Inflammatory macrophage (primary cell): ENCODE results near the gene ZNF76.
"Not testable (repeated sequence)": the region's sequence is repeated elsewhere in the genome, so short reads cannot be mapped to it uniquely, and the experiment has no call there.

ENCODE experiments used
- DNase-seq, 2 donors: peaks; one replicate each; pipeline ENCODE4 v3.0.0-alpha.2; 2020 to 2022

Gene ZNF76

DNA sequence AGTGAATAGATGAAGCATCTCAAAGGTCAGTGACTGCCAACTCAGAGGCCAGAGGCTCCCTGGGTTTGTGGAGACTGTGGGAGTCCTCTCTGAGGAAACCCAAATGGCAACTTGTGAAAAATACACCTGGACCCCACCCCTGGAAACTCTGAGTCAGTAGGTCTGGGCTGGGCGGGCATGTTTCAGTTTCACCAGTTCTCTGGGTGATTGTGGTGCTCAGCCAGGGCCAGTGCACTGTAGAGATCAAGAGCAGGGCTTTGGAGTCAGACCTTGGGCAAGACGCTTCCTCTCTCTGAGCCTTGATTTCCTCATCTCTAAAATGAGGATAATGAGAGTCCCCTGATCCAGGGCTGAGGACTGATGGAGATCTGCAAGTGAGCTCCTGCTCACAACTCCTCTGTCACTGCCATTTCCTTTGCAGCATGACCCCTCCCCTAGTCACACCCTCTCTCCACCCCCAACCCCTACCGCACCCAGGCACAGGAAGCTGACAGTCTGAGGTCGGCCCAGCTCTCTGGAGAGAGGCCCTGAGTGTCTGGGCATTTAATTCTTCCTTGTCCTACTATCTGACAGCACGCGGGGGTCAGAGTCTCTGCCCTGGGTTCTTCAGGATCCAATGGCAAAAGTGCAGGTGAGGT, 43.2 kb downstream of the ZNF76 start:
- peak; percentile 79 to 88 for DNase-seq

- no peak for DNase-seq
Measured at GRCh38 chr6:35304299-35304698, 44.8 kb downstream of the ZNF76 start.

DNA sequence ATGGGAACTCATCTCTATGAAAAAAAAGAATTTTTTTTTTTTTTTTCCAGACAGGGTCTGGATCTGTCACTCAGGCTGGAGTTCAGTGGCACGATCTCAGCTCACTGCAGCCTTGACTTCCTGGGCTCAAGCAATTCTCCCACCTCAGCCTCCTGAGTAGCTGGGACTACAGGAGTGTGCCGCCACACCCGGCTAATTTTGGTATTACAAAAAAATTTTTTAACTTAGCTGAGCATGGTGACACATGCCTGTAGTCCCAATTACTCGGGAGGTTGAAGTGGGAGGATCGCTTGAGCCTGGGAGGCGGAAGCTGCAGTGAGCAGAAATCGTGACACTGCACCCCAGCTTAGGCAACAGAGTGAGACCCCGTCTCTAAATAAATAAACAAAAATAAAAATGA, 45.6 kb downstream of the ZNF76 start:
- no peak for DNase-seq

GRCh38 chr6:35307138-35307537, 47.6 kb downstream of the ZNF76 start:
- not testable (repeated sequence) for DNase-seq

- not testable (repeated sequence) for DNase-seq
Measured at GRCh38 chr6:35308543-35308942, 49.0 kb downstream of the ZNF76 start.

DNA sequence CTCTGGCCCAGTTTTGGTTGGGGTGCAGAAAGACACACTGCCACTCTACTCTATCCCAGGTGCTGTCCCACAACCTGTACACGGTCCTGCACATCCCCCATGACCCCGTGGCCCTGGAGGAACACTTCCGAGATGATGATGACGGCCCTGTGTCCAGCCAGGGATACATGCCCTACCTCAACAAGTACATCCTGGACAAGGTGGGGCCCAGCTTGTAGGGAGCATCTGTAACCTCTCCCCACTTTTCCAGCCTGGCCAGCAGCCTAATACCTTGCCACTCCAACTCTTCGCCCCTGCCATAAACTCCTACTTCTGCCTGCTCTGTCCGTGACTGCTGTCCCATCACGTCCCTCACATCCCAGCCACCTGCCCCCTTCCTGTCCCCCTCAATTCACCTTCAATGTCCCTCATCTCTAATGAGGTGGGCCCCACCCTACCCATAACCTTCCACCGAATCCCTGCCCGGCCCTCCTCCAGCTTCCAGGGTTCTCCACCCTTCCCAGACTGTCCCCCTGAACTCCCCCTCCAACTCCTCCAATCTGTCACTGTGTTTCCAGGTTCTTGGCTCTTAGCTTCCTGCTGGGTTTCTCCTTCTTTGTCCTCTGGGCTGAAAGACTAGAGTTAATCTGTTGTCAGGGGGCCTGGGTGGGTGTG, 50.2 kb downstream of the ZNF76 start:
- DNase-seq = no peak

DNA sequence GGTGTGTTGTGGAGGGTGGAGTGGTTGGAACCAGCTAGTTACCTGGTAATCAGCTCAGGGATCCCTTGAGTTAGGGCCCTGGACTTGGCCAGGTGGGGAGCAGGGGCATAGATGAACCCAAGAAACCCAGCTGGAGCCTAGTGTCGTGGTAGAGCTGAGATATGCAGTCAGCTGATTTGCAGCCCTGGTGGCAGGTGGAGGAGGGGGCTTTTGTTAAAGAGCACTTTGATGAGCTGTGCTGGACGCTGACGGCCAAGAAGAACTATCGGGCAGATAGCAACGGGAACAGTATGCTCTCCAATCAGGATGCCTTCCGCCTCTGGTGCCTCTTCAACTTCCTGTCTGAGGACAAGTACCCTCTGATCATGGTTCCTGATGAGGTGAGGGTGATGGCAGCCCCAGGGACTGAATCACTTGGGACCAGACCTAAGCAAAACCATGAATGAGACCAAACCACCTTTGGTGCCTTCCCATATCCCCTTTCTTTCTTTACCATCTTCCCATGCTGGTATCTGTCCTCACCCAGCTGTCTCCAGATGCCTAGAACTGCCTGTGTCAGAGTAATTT, 50.8 kb downstream of the ZNF76 start:
- peak in 1 of 2 donors; percentile 9 for DNase-seq

DNA sequence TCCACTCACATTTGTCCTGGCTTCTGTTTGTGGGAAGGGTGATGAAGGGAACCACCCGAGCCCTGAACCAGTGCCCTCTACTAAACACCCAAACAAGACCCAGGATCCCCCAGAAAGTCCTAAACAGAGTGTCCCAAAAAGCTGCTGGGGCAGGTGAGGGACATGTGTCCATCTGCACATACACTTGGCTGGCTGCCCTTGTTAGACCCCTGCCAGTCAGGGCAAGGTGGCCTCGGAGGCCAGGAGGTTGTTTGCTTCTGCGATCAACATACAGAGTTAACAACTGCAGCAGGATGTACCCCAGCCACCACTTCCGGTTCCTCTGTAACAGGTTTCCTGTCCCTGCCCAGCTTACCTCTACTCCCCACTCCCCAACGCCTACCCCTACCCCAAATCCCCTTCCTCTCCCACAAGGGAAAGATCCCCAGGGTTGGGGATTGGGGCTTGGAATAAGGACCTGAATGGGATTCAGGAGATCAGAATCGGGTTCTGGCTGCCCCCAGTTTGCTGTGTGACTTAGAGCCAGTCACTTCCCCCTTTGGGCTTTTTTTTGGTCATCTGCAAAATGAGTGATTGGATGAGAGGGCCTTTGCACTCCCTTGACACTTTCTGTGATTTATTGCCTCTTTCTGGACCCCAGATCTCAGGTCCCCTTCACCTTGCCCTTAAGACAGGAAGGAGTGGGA, 52.0 kb downstream of the ZNF76 start:
- peak; percentile 30 to 33 for DNase-seq

- no peak for DNase-seq
Measured at GRCh38 chr6:35312076-35312800, 52.7 kb downstream of the ZNF76 start.

DNA sequence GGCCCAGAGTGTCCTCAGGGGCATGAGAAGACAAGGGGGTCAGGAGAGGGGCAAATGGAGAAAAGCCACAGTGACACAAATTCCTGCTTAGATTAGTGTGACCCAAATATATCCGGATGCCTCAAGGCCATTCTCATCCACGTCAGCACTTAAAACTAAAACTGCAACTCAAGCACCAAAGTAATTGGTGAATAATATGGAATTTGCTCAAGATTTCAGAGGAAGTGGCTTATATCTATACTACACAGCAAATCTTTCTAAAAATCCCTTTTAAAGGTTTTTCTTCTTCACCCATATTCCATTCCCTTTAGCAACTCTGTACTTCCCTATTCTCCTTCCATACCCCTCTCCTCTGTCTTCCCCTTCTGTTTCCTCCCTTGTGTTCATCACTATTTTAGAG, 53.3 kb downstream of the ZNF76 start:
- peak; percentile 4 to 20 for DNase-seq

- no peak for DNase-seq
Measured at GRCh38 chr6:35317483-35318195, 58.1 kb downstream of the ZNF76 start.

- no peak for DNase-seq
Measured at GRCh38 chr6:35318196-35319171, 58.9 kb downstream of the ZNF76 start.

DNA sequence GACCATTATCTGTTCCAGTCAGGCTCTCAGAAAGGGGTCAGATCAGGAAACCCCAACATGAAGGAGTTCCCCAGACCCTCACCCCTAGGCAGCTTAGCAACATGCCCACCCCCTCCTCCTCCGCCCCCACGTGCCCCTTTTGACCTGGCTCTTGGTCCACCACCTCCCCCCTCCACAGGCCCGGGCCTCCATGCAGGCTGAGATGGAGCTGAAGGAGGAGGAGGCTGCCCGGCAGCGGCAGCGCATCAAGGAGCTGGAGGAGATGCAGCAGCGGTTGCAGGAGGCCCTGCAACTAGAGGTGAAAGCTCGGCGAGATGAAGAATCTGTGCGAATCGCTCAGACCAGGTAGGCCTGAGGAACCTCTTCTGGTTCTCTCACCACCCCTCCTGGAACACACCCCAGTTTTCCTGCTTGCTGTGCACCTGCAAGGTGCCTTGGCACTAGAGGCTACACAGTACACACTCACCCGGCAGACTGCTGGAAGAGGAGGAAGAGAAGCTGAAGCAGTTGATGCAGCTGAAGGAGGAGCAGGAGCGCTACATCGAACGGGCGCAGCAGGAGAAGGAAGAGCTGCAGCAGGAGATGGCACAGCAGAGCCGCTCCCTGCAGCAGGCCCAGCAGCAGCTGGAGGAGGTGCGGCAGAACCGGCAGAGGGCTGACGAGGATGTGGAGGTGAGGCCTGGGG, 60.0 kb downstream of the ZNF76 start:
- DNase-seq = no peak

- DNase-seq = no peak
Measured at GRCh38 chr6:35320031-35320410, 60.5 kb downstream of the ZNF76 start.

DNA sequence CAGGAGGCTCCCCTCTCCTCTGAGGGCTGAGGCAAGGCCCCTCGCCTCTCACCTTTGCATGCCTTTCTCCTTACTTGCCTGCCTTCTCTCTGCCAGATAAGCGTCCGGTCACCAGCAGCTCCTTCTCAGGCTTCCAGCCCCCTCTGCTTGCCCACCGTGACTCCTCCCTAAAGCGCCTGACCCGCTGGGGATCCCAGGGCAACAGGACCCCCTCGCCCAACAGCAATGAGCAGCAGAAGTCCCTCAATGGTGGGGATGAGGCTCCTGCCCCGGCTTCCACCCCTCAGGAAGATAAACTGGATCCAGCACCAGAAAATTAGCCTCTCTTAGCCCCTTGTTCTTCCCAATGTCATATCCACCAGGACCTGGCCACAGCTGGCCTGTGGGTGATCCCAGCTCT, 61.6 kb downstream of the ZNF76 start:
- DNase-seq = no peak

GRCh38 chr6:35327349-35328027, 68.0 kb downstream of the ZNF76 start:
- DNase-seq = peak; percentile 63 to 73

GRCh38 chr6:35328108-35328723, 68.7 kb downstream of the ZNF76 start:
- DNase-seq = no peak

- DNase-seq = not testable (repeated sequence)
Measured at GRCh38 chr6:35328965-35329364, 69.4 kb downstream of the ZNF76 start.

DNA sequence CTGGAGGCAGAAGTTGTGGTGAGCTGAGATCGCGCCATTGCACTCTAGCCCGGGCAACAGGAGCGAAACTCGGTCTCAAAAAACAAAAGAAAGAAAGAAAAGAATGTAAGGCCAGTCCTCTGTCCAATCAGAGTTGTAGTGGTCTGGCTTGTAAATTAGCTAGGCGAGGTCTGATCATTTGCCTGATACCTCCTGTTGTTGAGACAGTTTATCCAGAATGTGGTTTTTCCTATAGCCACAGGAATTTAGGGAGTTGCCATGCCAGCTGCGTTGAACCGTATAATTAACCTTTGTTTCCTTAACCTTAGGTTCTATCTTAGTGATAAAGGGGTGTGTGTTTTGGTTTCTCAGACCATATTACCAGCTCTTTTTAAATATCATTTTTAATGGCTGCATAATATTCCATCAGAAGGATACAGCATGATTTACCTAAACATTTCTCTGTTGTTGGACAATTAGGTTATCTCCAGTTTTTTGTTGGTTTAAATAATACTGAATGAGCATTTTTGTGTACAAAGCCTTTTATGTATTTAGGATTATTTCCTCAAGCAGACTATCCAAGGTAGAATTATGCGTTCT, 71.1 kb downstream of the ZNF76 start:
- DNase-seq = no peak
